Measurements from ENCODE around the gene MYBPC3.

The MYBPC3 gene

DNA sequence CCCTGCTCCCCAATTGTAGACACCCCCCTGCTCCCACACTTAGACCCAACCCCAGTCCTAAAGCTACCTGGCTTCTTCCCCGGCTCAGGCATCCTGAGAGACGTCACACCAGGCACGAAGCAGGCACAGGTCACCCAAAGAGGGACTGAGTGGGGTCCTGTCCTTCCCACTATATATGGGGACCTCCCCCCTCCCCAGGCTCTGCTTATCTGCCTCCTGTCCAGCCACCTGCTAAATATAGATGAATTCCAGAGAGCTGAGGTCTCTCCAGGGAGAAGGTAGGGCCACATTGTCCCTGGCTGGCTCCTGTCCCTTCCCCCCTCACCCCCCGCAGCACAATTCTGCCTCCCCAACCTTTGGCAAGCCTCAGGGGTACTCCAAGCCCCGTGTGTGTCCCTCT is at the start of gene MYBPC3:
Gene MYBPC3 (minus strand): TSS at position 147 of the 400 bp plus-strand sequence. CDS start 55 bp downstream, at position 92.
- DNase-seq (ENCODE audit: low read depth), result no peak

DNA sequence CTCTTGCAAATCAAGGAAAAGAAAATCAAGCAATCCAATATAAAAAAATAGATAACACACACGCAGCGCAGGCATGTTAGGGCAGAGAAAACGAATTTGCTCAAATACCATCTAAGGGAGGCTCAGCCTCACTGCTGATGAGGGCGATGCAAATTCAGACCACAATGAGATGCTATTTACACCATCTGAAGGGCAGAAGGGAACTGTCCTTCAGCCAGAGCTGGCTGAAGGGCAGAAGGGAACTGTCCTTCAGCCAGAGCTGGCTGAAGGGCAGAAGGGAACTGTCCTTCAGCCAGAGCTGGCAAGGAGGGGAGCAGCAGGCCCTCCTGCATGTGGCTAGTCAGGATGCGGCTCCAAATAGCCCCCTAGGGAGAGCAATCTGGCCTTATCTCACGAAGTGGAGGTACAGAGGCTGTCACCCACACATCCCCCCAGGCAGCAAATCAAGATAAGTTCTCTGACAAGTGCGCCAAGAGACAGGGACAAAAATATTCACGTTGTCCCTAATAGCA is 48.3 kb upstream of the MYBPC3 start:
- DNase-seq (ENCODE audit: low read depth), result no peak

DNA sequence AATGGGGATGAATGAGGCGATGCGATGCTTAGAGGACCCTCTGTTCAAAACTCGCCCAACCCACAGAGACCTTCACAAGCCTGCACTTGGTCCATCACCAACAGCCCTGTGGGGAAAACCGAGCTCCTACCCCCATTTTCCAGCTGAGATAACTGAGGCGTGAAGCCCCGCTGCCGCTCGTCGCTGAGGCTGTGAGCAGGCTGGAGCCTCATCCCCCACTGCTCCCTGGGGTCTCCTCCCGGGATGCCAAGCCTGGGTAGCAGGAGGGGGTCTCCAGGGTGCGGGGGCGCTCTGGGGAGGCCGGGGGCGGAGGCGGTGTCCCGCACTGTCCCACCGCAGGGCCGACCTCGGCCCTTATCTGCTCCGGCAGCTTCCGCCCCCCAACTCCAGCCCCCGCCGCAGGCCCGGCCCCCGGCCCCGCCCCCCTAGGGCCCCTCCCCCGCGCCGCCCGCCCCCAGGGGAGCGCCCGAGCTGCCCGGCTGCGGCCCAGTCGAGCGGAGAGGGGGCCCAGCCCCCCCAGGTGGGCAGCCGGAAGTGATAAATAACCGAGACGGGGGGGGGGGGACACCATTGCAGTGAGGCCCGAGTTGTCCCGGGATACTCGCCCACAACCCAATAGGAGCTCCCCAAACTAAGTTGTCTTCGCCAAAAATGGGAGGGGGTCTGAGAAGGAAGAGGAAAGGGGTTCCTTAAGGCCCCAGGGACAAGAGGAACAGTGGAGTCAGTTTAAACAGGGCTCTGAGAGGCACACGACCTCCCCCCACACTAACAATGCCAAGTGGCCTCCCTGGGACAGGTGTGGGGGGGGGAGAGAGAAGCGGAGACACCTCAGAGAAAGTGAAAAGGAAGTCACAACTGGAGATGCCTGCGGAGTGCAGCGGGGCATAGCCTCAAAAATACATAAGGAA is 47.6 kb upstream of the MYBPC3 start:
- no peak for DNase-seq (ENCODE audit: low read depth)

DNA sequence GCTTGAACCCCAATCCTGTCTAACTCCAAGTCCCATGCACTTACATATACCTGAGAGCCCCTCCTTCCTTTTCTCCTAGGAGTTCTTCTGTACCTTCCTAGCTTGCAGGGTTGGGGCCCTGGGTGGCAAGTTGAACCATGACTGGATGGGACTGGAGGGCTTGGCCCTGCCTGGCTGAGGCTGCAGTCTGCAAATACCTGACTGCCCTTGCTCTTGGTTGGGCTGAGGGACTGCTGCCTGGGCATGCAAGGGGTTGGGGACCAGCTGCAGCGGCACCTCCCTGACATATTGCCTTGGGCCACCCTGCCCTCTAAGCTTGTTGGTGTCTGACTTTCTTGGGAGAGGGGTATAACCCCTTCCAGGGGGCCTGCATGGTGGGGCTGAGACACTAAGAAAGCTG is 46.0 kb upstream of the MYBPC3 start:
- DNase-seq (ENCODE audit: low read depth), result no peak

DNA sequence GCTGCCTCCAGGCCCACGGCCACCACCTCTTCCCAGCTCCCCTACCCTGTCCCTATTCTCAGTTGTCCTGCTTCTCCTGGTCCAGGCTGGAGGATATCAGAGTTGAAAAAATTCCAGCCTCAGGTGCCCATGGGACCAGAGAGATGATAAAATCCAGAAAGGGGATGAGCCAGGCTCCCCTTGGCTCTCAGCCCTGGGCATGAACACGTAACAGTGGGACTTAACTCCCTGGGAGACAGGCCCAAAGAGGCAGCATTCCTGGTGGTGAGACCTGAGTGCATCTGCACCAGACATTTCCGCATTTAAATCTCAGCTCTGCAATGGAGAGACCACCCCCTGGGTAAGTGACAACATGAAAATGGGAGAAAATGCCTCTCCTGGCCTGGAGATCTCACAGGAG is 45.5 kb upstream of the MYBPC3 start:
- DNase-seq (ENCODE audit: low read depth), result no peak

DNA sequence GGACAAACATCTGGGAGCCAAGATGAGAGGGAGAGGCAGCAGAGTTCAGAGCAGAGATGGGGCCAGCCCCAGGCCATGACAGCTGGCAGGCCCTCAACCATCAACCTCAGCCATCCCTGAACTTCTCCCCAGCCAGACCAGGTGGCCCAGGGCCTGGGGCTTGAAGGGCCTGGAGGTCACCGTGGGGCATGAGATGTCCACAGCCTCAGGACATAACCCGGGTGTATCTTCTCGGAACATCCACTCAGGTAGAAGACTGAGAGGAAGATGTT is 43.5 kb upstream of the MYBPC3 start:
- no peak for DNase-seq (ENCODE audit: low read depth)

DNA sequence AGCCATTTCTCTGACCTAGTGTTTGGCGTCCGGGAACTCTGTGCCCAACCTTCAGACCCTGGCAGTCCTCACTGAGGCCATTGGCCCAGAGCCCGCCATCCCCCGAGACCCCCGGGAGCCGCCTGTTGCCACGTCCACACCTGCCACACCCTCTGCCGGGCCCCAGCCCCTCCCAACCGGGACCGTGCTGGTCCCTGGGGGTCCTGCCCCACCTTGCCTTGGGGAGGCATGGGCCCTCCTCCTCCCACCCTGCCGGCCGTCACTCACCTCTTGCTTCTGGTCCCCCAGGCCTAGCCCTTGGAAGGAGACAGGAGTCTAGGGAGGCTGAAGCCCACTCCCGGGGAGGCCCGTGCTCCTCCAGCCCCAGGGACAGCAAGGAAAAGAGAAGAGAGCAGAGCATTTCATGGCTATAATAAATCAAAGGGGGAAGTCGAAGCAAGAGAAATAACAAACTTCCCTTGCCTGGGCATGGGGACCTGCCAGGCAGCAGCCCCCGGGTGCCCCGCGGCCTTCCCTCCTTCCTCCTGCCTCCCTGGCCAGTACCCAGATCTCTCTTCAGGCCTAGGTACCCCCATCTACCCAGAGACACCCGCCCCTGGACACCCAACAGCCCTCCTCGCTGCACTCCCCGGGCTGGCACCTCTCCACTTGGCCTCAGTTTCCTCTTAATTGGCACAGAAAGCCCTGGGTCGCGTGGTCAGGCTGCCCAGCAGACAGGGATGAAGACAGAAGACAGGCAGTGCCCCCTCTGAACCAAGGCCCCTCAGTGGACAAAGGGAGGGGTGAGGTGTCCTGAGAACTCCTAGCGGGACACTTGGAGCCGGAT is 42.9 kb upstream of the MYBPC3 start:
- DNase-seq (ENCODE audit: low read depth), result no peak

DNA sequence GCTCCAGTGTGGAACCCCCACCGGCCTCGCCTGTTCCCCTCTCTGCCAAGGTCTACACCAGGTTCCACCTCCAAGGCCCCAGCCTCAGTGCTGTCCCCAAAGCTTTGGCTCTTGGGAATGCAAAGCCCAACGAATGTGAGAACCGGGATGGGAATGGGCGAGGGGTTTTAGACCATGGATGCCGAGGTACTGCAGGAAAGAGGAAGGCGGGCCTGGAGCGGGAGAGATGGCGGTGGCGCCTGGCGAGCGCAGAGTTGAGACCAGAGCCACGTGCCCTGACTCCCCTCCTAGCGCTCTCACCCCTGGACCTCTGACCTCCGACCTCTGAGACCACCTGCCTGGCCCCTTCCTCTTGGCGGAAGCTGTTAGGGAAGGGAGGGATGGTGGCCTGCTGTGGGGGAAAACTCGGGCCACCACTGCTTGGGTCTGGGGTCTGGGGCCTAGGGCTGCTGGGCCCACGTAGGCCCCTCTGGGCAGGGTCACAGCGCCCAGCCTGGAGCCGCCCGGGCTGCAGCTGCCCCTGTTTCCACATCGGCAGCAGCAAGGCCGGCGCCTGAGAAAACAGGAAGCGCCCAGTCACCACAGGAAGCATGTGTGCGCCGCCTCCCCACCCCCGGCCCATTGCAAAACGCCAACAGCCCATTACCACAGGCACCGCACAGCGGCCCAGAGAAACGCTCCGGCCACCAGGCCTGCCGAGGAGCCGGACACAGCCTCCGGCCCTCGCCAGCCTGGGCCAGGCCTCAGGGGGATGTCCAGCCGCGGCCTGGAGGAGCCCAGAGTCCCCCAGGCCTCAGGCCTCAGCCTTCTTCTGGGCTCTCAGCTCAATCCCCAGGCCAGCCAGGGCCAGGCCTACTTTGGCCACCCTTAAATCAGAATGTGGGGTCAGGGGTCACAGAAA is 42.1 kb upstream of the MYBPC3 start:
- DNase-seq (ENCODE audit: low read depth), result peak; percentile 30

DNA sequence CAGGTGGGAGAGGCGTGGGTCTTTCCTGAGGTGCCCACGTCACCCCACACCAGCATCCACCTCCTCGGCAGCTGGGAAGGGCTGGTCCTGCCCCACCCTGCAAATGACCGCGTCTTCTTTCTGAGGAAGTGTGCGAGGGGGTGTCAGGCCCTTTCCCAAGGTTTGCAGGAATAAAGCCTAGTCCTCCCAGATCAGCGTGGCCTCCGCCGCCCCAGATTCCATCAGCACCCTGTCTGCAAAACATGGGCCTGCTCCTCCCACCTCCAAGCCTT is 41.5 kb upstream of the MYBPC3 start:
- DNase-seq (ENCODE audit: low read depth), result no peak

DNA sequence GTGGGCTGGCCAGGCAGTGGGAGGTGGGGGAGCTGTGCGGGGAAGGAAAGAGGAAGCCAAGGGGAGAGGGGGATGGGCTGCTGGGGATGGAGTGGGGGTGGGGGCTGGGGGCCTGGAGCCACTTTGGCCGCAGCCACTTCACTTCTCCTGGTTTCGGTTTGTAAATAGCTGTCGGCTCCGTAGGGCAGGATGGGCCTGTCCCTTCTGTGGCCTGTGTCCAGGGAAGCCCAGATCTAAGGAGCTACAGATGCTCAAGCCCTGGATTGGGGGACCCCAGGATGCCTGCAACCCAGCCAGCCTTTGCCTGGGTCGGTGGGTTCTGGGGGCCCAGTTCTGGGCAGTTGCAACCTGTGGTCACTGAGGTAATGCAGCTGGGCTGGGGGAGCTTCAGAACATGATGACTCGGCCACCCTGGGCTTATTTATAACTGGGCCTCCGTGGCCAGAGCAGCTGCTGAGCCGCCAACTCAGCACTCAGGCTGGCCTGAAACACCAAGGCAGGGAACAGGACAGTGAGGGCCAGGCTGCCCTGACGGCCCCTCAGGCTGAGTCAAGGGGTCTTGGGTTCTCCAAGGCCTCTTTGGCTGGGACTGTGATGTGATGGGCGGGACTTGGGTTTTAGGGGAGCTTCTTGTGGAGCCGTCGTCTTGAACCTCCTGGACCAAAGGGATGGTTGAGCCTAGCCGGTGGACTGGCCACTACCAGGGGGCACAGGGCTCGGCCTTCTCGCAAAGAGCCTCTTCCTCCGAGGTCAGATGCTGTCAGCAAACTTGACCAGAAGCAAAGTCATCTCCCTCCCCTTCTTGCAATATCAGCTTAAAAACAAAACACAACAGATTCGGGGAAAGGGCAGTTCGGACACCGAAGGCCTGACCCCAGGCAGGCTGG is 40.9 kb upstream of the MYBPC3 start:
- no peak for DNase-seq (ENCODE audit: low read depth)

DNA sequence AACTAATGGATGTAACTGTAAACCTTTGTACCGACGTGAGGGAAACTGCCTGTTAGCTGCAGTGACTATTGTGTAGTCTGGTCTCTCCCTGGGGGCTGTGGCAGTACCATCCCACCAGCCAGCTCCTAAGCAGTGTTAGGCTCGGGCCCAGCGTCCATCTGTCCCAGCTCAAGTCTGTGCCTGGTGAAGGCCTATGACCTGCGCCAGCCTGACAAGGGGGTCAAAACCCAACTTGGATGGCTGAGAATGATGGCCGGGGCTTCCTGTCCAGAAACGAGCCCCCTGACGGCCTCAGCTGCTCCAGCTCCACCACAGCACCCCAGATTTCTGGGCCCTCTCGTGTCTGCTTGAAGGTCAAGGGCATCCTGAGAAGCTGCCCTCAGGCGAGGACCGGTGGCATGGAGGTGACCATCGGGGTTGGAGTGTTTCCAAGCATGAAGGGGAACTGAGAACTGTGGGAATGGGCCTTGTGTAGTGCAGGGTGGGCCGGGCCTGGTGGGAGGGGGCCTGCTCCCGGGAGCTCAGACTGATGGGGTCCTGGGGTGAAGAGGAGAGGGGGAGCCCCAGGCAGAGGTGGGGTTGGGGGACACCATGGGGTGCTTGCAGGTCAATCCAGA is 40.2 kb upstream of the MYBPC3 start:
- no peak for DNase-seq (ENCODE audit: low read depth)

DNA sequence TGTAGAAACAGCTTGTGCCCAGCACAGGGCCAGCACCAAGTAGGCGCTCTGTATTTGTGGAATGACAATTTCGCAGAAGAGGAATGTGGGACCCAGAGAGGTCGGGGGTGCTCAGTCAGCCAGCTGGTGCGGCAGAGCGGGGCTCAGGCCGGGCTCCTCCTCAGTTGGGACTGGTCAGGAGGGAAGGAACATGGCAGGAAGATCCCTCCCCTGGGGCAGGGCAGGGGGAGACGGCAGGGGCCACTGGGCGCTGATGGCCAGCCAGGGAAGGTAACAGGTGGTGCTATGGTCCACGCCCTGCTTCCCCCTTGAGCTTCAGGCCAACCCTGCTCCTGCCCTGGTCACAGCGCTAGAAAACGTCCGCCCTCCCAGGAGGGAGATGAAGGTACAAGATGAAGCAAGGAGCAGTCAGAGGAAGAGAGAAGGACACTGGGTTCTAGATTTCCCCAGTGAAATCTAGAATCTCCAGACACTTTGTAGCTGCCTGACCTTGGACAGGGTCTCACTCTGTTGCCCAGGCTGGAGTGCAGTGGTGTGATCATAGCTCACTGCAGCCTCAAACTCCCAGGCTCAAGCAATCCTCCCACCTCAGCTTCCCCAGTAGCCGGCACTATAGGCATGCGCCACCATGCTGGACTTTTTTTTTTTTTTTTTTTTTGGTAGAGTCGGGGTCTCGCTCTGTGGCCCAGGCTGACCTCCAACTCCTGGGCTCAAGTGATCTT is 39.4 kb upstream of the MYBPC3 start:
- no peak for DNase-seq (ENCODE audit: low read depth)

DNA sequence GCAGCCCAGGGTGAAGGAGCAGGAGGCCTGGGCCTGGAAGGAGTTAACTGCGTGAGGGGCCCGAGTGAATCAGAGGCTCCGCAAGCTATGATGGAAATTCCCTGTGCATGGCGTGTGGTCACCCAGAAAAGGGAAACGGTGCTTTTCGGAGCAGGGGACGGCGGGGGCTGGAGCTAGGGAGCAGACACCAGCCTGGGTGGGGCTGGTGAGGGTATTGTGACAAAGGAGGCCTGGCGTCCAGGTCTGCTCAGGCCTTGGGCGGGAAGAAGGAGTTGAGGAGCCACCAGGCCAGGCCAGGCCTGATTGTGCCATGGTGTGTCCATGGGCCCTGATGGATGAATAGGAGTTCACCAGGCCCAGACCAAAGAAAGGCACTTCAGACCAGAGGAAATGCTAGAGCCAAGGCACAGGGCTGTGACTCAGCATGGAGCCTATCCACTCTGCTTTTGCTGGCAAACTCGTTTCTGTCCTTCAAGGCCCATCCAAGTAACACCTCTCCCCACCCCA is 38.6 kb upstream of the MYBPC3 start:
- no peak for DNase-seq (ENCODE audit: low read depth)

DNA sequence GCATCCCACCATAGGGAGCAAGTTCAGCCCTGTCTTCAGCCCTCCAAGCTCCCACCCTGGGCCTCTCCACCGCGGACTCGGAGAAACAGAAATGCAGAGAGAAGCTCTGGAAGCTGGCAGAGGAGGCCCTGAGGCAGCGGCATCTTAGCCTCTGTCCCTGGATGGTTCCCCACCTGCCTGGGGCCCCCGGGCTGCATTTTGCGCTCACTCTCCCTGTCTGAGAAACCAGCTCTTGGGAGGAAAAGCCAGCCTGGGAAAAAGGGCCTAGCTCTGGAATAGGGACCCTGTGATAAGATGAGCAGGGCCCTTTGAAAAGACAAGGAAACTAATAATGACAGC is 37.9 kb upstream of the MYBPC3 start:
- no peak for DNase-seq (ENCODE audit: low read depth)

DNA sequence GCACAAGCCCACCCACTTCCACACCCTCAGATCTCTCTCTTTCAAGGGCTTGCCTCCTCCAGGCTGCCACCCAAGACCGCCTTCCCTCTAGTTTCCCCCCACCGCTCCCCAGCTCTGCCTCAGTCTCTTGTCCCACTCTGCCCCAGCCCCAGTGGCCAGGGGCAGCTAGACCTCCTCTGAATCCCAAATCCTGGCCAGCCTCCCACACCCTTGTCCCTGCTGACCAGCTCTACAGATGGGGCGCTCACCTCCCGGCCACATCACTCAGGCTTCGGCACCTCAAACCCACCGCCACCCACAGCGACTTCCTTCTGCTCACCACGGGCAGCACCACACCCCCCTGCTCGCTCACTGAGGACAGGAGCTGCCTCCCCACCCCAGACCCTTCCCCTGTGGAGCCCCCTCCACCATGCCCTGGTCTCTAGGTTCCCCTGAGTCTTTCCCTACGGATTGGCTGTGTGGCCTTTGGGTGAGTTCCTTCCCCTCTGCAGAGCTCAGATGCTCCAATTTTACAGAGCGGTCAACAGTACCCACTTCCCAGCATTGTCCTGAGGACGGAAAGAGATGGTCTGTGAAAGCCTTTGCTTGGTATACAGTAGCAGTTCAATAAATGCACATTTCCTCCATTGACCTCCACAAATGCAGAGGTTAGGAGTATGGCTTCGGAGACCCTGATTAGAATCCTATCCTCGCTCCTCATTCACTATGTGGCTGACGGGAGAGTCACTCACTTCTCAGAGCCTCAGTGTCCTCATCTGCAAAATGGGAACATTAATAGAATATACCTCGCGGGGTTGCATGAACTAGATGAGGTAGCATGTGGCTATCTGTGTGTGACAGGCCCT is 37.3 kb upstream of the MYBPC3 start:
- no peak for DNase-seq (ENCODE audit: low read depth)

DNA sequence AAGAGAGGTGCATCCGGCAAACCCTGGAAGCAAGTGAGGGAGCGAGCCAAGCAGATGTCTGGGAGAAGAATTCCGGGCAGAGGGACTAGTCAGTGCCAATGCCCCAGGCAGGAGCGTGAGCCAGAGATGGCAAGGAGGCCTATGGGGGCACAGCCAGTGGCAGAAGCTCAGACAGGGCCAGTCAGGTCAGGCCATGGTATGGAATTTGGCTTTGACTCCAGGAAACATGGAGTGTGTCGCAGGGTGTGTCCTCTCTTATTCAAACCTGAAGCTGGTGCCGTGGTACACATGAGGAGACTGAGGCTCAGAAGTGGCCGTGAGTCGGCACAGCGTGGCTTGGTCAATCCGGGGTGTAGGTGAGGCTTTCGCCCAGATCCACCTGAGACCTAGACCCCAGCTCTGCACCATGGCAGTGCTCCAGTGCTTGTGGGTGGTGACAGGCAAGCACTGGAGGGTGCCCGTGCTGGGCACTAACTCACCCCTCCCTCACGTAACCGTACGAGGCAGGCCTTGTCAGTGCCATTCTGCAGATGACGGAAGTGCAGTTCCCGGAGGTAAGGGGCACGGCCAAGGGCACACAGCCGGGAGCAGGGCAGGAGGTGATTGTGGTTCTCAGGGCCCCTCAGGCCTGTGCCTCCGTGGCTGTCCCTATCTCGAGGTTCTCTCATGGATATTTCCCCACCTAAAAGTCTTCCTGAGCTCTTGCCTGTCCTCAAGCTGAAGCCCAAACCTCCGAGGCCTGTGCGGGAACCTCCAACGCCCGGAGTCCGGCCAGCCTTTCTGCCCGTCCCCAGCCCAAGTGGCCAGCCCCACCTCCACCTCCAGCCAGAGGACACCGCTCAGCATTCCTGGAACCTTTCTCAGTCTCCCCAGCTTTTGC is 36.4 kb upstream of the MYBPC3 start:
- no peak for DNase-seq (ENCODE audit: low read depth)

DNA sequence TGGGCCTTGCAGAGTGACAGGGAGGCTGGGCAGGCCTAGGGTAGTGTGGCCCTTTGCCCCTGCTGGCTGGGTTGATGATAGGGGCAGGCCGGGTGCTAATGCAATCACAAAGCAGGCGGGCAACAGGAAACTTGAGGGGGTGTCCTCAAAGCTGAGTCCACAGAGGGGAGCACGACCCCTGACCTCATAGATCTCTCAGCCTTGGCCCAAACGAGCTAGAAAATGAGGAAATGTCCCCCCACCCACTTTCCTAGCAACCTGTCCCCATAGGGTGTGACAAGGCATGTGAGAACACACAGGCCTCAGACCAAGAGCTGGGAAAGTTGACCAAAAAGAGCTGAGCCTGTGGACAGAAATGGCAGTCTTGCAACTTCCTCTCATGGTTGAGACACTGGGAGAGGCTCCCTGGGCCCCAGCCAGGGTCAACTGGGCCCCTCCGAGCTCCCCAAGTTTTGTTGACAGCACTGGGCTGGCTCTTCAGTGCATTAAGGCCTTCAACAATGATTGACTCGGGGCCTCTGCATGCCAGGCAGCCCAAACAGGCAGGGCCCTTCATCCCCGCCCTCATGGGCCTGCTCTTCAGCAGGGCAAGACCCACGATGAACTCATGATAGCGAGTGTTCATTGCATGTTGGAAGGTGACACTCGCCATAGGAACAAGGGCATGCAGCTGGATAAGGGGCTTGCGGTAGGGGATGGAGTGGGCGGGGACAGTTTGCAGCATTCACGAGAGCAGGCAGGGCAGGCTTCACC is 35.6 kb upstream of the MYBPC3 start:
- no peak for DNase-seq (ENCODE audit: low read depth)

DNA sequence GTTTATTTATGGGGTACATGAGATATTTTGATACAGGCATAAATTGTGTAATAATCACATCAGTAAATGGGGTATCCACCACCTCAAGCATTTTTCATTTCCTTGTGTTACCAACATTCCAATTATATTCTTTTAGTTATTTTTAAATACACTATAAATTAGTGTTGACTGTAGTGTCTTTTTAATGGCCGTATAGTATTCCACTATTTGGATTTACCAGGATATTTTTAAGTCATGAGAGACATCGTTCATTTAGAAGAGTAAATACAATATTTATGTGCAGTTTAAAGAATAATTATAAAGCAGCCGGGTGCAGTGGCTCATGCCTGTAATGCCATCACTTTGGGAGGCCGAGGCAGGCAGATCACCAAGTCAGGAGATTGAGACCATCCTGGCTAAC is 32.0 kb upstream of the MYBPC3 start:
- DNase-seq (ENCODE audit: low read depth), result no peak

All from stimulated activated CD4-positive, alpha-beta T cell treated with anti-CD3 and anti-CD28 coated beads, Interleukin-2, amount 100 ng/mL, for 4 hours (primary cell).